HG03103 (cell line): ENCODE data around the gene SPTBN4.

Experiments used
- ATAC-seq: cut with Tn5 transposase; IDR thresholded peaks from one replicate; pipeline ENCODE4 v1.9.1; 2021; ENCODE audit warnings: low read depth; ENCODE audit not compliant: unreplicated experiment

Gene SPTBN4

GRCh38 chr19:40599902-40600569 is 133.2 kb downstream of the SPTBN4 start:
- ATAC-seq = no peak

- ATAC-seq = no peak
Observed at GRCh38 chr19:40600570-40601133, 133.9 kb downstream of the SPTBN4 start.

- ATAC-seq = no peak
Observed at GRCh38 chr19:40601134-40601974, 134.6 kb downstream of the SPTBN4 start, which contains the start of gene LTBP4. TSS of gene LTBP4 (plus strand) at chr19:40601369. CDS start at chr19:40601388, 19 bp downstream.

GRCh38 chr19:40603071-40603388 is 136.2 kb downstream of the SPTBN4 start:
- ATAC-seq = no peak

GRCh38 chr19:40603389-40604170 is 136.8 kb downstream of the SPTBN4 start:
- ATAC-seq = peak; percentile 56

- ATAC-seq = no peak
Observed at GRCh38 chr19:40604171-40604646, 137.4 kb downstream of the SPTBN4 start.

- no peak for ATAC-seq
Observed at GRCh38 chr19:40604647-40605215, 137.9 kb downstream of the SPTBN4 start.

- ATAC-seq = no peak
Observed at GRCh38 chr19:40605216-40605971, 138.6 kb downstream of the SPTBN4 start.

GRCh38 chr19:40607311-40608239 is 140.8 kb downstream of the SPTBN4 start:
- ATAC-seq = no peak

GRCh38 chr19:40608240-40608621 is 141.4 kb downstream of the SPTBN4 start:
- no peak for ATAC-seq

- no peak for ATAC-seq
Observed at GRCh38 chr19:40608957-40609356, 142.2 kb downstream of the SPTBN4 start.

- no peak for ATAC-seq
Observed at GRCh38 chr19:40609561-40610395, 143.0 kb downstream of the SPTBN4 start.

GRCh38 chr19:40610396-40611064 is 143.7 kb downstream of the SPTBN4 start:
- no peak for ATAC-seq

- no peak for ATAC-seq
Observed at GRCh38 chr19:40611096-40611495, 144.3 kb downstream of the SPTBN4 start.

GRCh38 chr19:40611900-40612698 is 145.3 kb downstream of the SPTBN4 start:
- ATAC-seq = no peak
